Activated CD4-positive, CD25-positive, alpha-beta regulatory T cell (primary cell): ENCODE data around the gene SLC25A38.
"Not testable (repeated sequence)": the region's sequence is repeated elsewhere in the genome, so short reads cannot be mapped to it uniquely, and the experiment has no call there.

Source experiments
- DNase-seq, 4 experiments: peaks; one replicate each; lab custom pipeline; 2025; lab: John Stamatoyannopoulos, UW

Gene SLC25A38

GRCh38 chr3:39383045-39383880 is at the start of gene SLC25A38:
Gene SLC25A38, plus strand, starts transcription at chr3:39383370. Its CDS starts 355 bp downstream, at chr3:39383725.
- no peak for DNase-seq

- DNase-seq = no peak
Measured at GRCh38 chr3:39333607-39334006, 49.6 kb upstream of the SLC25A38 start.

GRCh38 chr3:39334205-39334604 is 49.0 kb upstream of the SLC25A38 start:
- no peak for DNase-seq

- no peak for DNase-seq
Measured at GRCh38 chr3:39338201-39338600, 45.0 kb upstream of the SLC25A38 start.

- no peak for DNase-seq
Measured at GRCh38 chr3:39339086-39339485, 44.1 kb upstream of the SLC25A38 start.

GRCh38 chr3:39343076-39343717 is 40.0 kb upstream of the SLC25A38 start:
- DNase-seq = no peak

- no peak for DNase-seq
Measured at GRCh38 chr3:39343760-39344159, 39.4 kb upstream of the SLC25A38 start.

- no peak for DNase-seq
Measured at GRCh38 chr3:39344746-39345344, 38.3 kb upstream of the SLC25A38 start.

- no peak for DNase-seq
Measured at GRCh38 chr3:39346785-39347585, 36.2 kb upstream of the SLC25A38 start.

- no peak for DNase-seq
Measured at GRCh38 chr3:39347586-39347876, 35.6 kb upstream of the SLC25A38 start.

GRCh38 chr3:39349080-39349479 is 34.1 kb upstream of the SLC25A38 start:
- DNase-seq = no peak

- DNase-seq = no peak
Measured at GRCh38 chr3:39350714-39351113, 32.5 kb upstream of the SLC25A38 start.

- DNase-seq = not testable (repeated sequence)
Measured at GRCh38 chr3:39351134-39351533, 32.0 kb upstream of the SLC25A38 start.

- DNase-seq = not testable (repeated sequence)
Measured at GRCh38 chr3:39353168-39353927, 29.8 kb upstream of the SLC25A38 start.

- DNase-seq = no peak
Measured at GRCh38 chr3:39358333-39358732, 24.8 kb upstream of the SLC25A38 start.

- DNase-seq = no peak
Measured at GRCh38 chr3:39361252-39361927, 21.8 kb upstream of the SLC25A38 start.

- DNase-seq = no peak
Measured at GRCh38 chr3:39362192-39362591, 21.0 kb upstream of the SLC25A38 start.

GRCh38 chr3:39362812-39363211 is 20.4 kb upstream of the SLC25A38 start:
- no peak for DNase-seq

- not testable (repeated sequence) for DNase-seq
Measured at GRCh38 chr3:39370450-39370849, 12.7 kb upstream of the SLC25A38 start.

GRCh38 chr3:39372833-39373232 is 10.3 kb upstream of the SLC25A38 start:
- DNase-seq = no peak
